PC-3 (cell line): ENCODE results near the gene ADPRHL1. TPM values are rescaled to one million over a fixed set of nuclear protein-coding genes. Genes with fewer than 3 reads are reported as not detected.

Source experiments
- ATAC-seq: fragments of 200-7000 bp; cut with Tn5 transposase; 2 replicates; pipeline ENCODE4 v1.9.1; 2020; ENCODE audit warnings: mild to moderate bottlenecking, moderate library complexity
- BruUV-seq: library from RNA; stranded (reverse); fragments of 400-500 nt; replicated peaks from 2 replicates; lab custom pipeline; 2021; lab: Mats Ljungman, UMichigan
- CTCF ChIA-PET: fragments of 300-600 bp; sonication (Branson Sonifier 250); formaldehyde crosslinking; loops from one replicate; lab custom pipeline; 2022; ENCODE audit warnings: antibody characterized with exemption; lab: Charles Lee
- POLR2A ChIA-PET: fragments of 300-600 bp; sonication (Branson Sonifier 250); formaldehyde crosslinking; loops from one replicate; lab custom pipeline; 2022; ENCODE audit warnings: antibody characterized with exemption; ENCODE audit not compliant: unreplicated experiment; lab: Charles Lee
- DNase-seq: peaks from one replicate; pipeline ENCODE4 v3.0.0-alpha.2; 2015
- H2AFZ ChIP-seq: fragments of 300-600 bp; sonication (generic); 2 replicates; pipeline ENCODE4 v1.6.0; 2016; ENCODE audit warnings: antibody characterized with exemption, low read length
- H3F3A ChIP-seq: fragments of 300-600 bp; sonication (generic); one replicate; pipeline ENCODE4 v1.6.0; 2017; ENCODE audit warnings: antibody characterized with exemption, low read length, control low read depth, mild to moderate bottlenecking; ENCODE audit not compliant: unreplicated experiment
- H3K27ac ChIP-seq: fragments of 300-600 bp; sonication (generic); 2 replicates; pipeline ENCODE4 v1.5.1; 2016; ENCODE audit warnings: mild to moderate bottlenecking, low read length
- H3K27me3 ChIP-seq: fragments of 300-600 bp; sonication (generic); 2 replicates; pipeline ENCODE4 v1.6.1; 2016; ENCODE audit warnings: low read length, mixed read lengths
- H3K36me3 ChIP-seq: fragments of 300-600 bp; sonication (generic); 2 replicates; pipeline ENCODE4 v1.6.1; 2016; ENCODE audit warnings: low read depth, mixed run types, low read length, mixed read lengths
- H3K4me1 ChIP-seq: fragments of 300-600 bp; sonication (generic); 2 replicates; pipeline ENCODE4 v1.5.1; 2016; ENCODE audit warnings: low read length; ENCODE audit not compliant: insufficient read depth
- H3K4me2 ChIP-seq: fragments of 300-600 bp; sonication (generic); 2 replicates; pipeline ENCODE4 v1.6.0; 2016; ENCODE audit warnings: low read length
- H3K4me3 ChIP-seq: fragments of 300-600 bp; sonication (generic); 2 replicates; pipeline ENCODE4 v1.5.1; 2016; ENCODE audit warnings: mild to moderate bottlenecking, low read length, mixed read lengths
- H3K79me2 ChIP-seq: fragments of 300-600 bp; sonication (generic); 2 replicates; pipeline ENCODE4 v1.6.1; 2017; ENCODE audit warnings: low read length, mixed read lengths
- H3K9ac ChIP-seq: fragments of 300-600 bp; sonication (generic); 2 replicates; pipeline ENCODE4 v1.6.0; 2016; ENCODE audit warnings: mild to moderate bottlenecking, low read length
- H3K9me2 ChIP-seq: fragments of 300-600 bp; sonication (generic); replicated peaks from 2 replicates; pipeline ENCODE4 v1.6.1; 2016; ENCODE audit warnings: mixed run types, low read length, mixed read lengths
- H3K9me3 ChIP-seq: fragments of 300-600 bp; sonication (generic); 2 replicates; pipeline ENCODE4 v1.6.1; 2016; ENCODE audit warnings: low read length, mixed read lengths
- H4K20me1 ChIP-seq: fragments of 300-600 bp; sonication (generic); 2 replicates; pipeline ENCODE4 v1.6.1; 2016; ENCODE audit warnings: low read length, mixed read lengths
- EZH2 ChIP-seq: fragments of 300-600 bp; sonication (generic); IDR thresholded peaks from one replicate; pipeline ENCODE4 v1.6.1; 2017; ENCODE audit warnings: antibody characterized with exemption, mild to moderate bottlenecking, low read length; ENCODE audit not compliant: unreplicated experiment
- EZH2phosphoT487 ChIP-seq: fragments of 300-600 bp; sonication (generic); IDR thresholded peaks from 2 replicates; pipeline ENCODE4 v1.6.1; 2018; ENCODE audit warnings: mild to moderate bottlenecking, antibody characterized with exemption, low read length, borderline replicate concordance
- intact Hi-C: fragments of 100-400 bp; cut with micrococcal nuclease; formaldehyde crosslinking; loops from 2 replicates; pipeline ENCODE4 v1.9.0; 2023
- total RNA-seq: library from RNA; depleted of rRNA; stranded (reverse); fragments of >200 nt; gene quantifications from 2 replicates; pipeline ENCODE4 v1.2.3, GENCODE V29; 2014
- TF ChIP-seq, protein P1 (sequence below): fragments of 300-600 bp; sonication (generic); conservative IDR thresholded peaks from 2 replicates; pipeline ENCODE4 v1.5.1; 2017; ENCODE audit warnings: antibody characterized with exemption, low read depth, mild to moderate bottlenecking, low read length

Gene ADPRHL1
- total RNA-seq, 1 experiment from 2014 or later: 10.3 TPM

DNA sequence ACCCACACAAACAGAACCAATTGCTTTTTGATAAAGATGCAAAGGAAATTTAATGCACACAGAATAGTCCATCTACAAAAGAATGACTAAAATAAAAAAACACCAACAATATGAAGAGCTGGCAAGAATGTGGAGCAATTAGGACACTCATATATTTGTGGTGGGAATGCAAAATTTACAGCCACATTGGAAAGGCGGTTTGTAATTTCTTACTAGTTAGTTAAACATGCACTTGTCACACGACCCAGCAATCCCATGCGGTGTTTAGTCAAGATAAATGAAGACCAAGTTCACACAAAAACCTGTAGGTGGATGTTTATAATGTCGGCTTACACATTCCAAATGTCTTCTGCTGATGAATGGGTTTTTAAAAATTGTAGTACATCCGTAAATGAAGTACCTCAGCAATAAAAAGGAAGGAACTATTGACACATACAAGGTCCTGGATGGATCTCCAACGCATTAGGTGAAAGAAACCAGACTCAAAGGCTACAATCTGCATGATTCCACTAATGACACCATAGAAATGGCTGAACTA, 94.6 kb downstream of the ADPRHL1 start:
- ATAC-seq: no peak
- Histone ChIP-seq H3K4me1 (0 out of 2 replicates have a peak, but pooled peaks cover 4% of the 10 kb centered on the region), H3K27me3 (no peaks in the 10 kb centered on the region), H3K27ac (no peak overlapping the region), H3K9me3 (no peaks in the 10 kb centered on the region), H3K9me2 (no peaks in the 10 kb centered on the region), H3K4me2 (no peak overlapping the region), H3F3A (no peaks in the 10 kb centered on the region), H4K20me1 (no peaks in the 10 kb centered on the region), H3K4me3 (no peak overlapping the region), H3K79me2 (peaks cover 9% of the 10 kb centered on the region), H3K36me3 (no peaks in the 10 kb centered on the region), H3K9ac (no peak overlapping the region), H2AFZ (no peak overlapping the region)
- ChIA-PET CTCF (interaction anchor here (0.5 kb wide), 1 partner anchor 149 kb away, joined by 4 read pairs; the partner anchor contains the start of gene CUL4A), POLR2A (no interaction called here)
- BruUV-seq: no TSS peak
- intact Hi-C loops: no loop called here
- DNase-seq: no peak
- no peak for TF ChIP-seq EZH2phosphoT487
- no peak for TF ChIP-seq EZH2

DNA sequence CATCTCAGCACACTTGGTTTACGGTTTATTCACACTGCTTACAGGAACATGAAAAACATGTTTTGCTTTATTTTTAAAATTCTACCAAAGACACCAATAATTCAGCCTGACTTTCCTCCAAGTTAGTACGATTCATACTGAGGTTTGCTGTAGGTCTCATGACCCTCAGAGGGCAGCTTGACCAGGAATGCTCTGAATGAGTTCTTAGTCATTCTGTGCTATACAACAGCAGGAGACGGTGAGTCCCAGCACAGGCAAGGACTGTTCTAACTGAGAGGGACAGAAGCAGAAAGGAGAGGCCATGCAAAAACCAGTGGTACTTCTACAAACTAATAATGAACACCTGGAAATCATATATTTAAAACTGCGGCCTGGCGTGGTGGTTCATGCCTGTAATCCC, 95.8 kb downstream of the ADPRHL1 start:
- Histone ChIP-seq H3K4me2 (no peak overlapping the region), H3K9me2 (no peaks in the 10 kb centered on the region), H3K9me3 (no peaks in the 10 kb centered on the region), H3F3A (no peaks in the 10 kb centered on the region), H3K36me3 (no peaks in the 10 kb centered on the region), H3K4me3 (no peak overlapping the region), H3K4me1 (no peaks in the 10 kb centered on the region), H3K79me2 (peaks cover 4% of the 10 kb centered on the region), H3K27me3 (no peaks in the 10 kb centered on the region), H3K27ac (no peak overlapping the region), H3K9ac (no peak overlapping the region), H2AFZ (no peak overlapping the region), H4K20me1 (no peaks in the 10 kb centered on the region)
- CTCF ChIA-PET: no interaction called here
- peak; percentile 71 for ATAC-seq
- DNase-seq: peak; percentile 46
- POLR2A ChIA-PET: no interaction called here
- BruUV-seq: no TSS peak
- intact Hi-C loops: no loop called here
- TF ChIP-seq EZH2 (no peak), EZH2phosphoT487 (no peak)
- TF ChIP-seq, protein P1, sequence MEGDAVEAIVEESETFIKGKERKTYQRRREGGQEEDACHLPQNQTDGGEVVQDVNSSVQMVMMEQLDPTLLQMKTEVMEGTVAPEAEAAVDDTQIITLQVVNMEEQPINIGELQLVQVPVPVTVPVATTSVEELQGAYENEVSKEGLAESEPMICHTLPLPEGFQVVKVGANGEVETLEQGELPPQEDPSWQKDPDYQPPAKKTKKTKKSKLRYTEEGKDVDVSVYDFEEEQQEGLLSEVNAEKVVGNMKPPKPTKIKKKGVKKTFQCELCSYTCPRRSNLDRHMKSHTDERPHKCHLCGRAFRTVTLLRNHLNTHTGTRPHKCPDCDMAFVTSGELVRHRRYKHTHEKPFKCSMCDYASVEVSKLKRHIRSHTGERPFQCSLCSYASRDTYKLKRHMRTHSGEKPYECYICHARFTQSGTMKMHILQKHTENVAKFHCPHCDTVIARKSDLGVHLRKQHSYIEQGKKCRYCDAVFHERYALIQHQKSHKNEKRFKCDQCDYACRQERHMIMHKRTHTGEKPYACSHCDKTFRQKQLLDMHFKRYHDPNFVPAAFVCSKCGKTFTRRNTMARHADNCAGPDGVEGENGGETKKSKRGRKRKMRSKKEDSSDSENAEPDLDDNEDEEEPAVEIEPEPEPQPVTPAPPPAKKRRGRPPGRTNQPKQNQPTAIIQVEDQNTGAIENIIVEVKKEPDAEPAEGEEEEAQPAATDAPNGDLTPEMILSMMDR: no peak

DNA sequence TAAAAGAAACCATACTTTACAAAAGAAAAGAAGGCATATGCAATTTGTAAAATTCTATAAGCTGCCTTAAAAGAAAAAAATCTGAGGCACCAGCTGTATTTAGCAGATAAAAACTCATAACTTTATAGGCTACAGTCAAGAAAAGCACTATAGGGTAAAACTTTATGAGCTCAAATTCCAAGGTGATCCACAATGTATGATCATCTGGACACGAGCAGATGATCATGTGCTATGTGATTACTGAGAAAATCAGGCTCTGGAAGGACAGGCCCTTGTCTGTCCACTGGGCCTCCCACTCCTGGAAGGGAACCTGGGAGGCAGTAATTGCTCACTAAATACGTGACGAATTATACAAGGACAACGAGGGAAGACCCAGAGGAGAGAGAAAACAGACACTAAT, 96.7 kb downstream of the ADPRHL1 start:
- POLR2A ChIA-PET: interaction anchor here (0.6 kb wide), 1 partner anchor 13 kb away, joined by 3 read pairs; no protein-coding TSS in a partner anchor
- Histone ChIP-seq H3K27me3 (no peaks in the 10 kb centered on the region), H4K20me1 (no peaks in the 10 kb centered on the region), H3K36me3 (no peaks in the 10 kb centered on the region), H3K27ac (no peak overlapping the region), H3K4me1 (no peaks in the 10 kb centered on the region), H3K9me3 (no peaks in the 10 kb centered on the region), H3K79me2 (no peaks in the 10 kb centered on the region), H3K4me2 (no peak overlapping the region), H3K9me2 (no peaks in the 10 kb centered on the region), H2AFZ (no peak overlapping the region), H3F3A (no peaks in the 10 kb centered on the region), H3K9ac (no peak overlapping the region), H3K4me3 (no peak overlapping the region)
- ATAC-seq: no peak
- CTCF ChIA-PET: interaction anchor here (0.7 kb wide), 1 partner anchor 67 kb away, joined by 3 read pairs; no protein-coding TSS in a partner anchor
- TF ChIP-seq EZH2 (no peak), EZH2phosphoT487 (no peak)
- TF ChIP-seq, protein P1: no peak
- DNase-seq: no peak
- intact Hi-C loops: no loop called here
- no TSS peak for BruUV-seq
